GM18909 (cell line): Measurements from ENCODE around the gene ZNF621.
"Not testable (repeated sequence)": the region's sequence is repeated elsewhere in the genome, so short reads cannot be mapped to it uniquely, and the experiment has no call there.

Experiments used
- ATAC-seq: cut with Tn5 transposase; IDR thresholded peaks from one replicate; pipeline ENCODE4 v1.9.1; 2021; ENCODE audit warnings: mild to moderate bottlenecking; ENCODE audit not compliant: unreplicated experiment, poor library complexity

Gene ZNF621

DNA sequence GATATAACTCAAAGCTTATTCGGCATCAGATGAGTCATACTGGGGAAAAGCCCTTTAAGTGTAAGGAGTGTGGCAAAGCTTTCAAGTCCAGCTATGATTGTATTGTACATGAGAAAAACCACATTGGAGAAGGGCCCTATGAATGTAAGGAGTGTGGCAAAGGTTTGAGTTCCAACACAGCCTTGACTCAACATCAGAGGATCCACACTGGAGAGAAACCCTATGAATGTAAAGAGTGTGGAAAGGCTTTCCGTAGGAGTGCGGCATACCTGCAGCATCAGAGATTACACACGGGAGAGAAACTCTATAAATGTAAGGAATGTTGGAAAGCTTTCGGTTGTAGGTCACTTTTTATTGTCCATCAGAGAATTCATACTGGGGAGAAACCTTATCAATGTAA is 7.5 kb downstream of the ZNF621 start:
- ATAC-seq, result no peak

DNA sequence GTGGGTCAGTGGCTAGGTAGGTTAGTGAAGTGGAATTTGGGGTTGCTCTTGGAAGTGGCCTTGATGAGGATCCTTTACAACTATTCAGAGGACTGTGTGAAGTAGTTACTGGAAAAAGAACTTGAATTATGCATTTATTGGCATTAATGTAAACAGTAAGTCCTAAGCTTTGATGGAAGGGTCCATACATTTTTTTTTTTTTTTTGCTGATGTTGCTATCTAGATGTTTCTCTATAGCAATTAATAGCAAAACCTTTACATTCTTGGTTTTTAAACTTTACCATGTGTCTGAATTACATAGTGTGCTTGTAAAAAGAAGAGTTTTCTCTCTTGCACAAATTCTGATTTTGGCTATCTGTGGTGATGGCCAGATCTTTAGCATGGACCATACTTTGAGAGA is 9.5 kb downstream of the ZNF621 start:
- no peak for ATAC-seq

DNA sequence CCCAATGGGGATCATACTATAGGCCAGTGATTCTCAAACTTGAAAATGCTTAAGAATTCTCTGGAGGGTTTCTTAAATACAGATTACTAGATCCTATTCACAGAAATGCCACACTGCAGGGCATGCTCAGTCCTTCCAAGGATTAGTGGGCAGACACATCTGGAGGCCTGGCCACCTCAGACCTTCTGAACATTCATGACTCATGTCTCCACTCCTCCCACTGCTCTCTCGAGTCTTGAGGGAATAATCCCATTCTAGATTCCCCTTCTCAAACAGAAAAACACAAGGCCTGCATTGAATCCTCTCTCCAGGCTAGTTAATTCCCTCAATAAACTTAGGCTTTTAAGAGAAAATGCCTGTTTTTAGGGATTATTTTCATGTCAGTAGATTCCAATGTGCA is 22.1 kb downstream of the ZNF621 start:
- ATAC-seq, result no peak

DNA sequence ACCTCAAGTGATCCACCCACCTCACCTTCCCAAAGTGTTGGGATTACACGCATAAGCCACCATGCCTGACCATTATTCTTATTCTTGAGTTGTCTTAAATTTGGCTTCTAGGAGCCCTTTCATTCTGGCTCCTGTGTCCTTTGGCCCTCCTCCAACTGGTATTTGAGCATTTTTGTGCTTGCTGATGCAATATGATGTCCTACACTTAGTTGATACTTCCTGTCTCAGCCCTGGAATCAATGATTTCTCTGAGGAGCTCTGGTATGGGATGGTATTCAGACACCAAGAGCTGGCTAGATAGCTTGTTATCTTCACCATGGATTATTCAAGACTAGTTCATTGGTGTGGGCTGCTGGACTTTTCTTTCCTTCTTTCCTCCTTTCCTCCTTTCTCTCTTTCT is 25.4 kb downstream of the ZNF621 start:
- ATAC-seq, result no peak

DNA sequence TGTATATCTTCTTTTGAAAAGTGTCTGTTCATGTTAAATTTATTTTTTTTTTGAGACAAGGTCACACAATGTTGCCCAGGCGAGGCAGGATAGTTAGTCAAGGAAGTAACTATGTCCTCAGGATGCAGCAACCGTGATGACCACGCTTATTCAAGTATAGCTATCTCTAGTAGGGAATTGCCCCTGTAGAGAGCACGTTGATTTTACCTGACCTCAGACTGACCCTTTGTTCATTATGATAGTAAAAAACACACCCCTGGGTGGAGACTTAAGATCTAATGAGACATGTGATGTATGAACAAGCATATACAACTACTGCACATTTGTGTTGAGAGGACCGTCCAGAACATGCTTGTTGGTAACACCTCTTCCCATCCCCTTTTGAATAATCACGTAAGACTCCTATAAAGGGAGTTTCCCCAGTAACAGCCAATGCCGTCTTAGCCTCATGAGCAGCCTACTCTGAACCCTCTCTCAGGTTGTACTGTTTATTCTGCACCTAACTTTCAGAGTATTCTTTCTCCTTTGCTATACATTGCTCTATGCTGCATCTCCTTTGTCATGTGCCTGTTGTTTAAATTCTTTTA is 32.9 kb downstream of the ZNF621 start:
- ATAC-seq, result no peak

DNA sequence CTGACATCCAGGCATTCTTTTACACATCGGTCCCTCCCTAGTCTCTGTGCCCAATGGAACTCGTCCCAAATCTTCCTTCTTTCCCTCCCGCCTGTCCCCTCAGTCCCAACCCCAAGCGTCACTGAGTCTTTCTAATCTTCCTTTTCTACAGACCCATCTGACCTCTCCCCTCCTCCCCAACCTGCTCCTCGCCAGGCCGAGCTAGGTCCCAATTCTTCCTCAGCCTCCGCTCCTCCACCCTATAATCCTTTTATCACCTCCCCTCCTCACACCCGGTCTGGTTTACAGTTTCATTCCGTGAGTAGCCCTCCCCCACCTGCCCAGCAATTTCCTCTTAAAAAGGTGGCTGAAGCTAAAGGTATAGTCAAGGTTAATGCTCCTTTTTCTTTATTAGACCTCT is 37.7 kb downstream of the ZNF621 start:
- not testable (repeated sequence) for ATAC-seq

DNA sequence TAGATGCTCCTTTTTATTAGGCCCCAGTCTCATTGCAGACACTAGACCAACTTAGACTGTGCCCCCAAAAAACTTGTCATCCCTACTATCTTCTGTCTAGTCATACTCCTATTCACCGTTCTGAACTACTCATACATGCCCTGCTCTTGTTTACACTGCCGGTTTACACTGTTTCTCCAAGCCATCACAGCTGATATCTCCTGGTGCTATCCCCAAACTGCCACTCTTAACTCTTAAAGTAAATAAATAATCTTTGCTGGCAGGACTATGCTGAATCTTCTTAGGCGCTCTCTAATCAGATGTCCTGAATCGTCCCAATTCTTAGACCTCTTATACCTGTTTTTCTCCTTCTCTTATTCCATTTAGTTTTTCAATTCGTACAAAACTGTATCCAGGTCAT is 40.9 kb downstream of the ZNF621 start:
- ATAC-seq, result not testable (repeated sequence)

DNA sequence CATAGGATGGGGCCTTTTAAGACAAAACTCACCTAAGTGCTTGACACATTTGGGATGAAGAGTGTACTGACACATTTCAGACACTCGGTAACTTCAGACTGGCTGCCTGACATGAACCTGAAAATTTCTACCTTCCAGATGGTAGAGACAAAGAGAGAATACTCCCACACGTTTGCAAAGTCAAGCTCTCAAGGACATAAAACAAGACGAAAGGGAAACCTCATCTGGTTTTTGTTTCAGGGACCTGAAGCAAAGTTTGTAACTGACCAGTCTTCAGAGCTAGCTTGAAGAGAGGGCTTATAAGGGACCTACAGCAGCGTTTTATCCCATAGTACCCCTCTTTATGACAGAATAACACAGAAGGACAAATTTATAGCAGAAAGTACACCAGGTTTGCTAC is 41.9 kb downstream of the ZNF621 start:
- ATAC-seq, result no peak

DNA sequence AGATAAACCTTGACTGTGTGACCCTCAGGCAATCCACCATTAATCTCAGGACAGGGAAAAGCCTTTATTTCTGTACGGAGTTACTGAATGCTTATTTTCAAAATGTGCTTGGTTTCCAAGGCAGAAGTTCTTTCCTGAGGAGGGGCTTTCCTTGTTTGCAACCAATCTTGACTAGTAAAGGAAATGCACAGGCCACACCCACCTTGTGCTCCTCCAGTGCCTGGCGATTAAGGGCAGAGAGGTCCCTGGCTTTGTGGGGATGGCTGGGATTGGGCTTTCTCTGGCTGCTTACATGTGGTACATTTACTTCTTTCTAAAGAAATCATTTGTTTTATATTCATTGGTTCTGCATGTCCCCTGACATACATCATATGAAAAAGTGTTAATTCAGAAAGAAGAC is 47.8 kb downstream of the ZNF621 start:
- no peak for ATAC-seq

DNA sequence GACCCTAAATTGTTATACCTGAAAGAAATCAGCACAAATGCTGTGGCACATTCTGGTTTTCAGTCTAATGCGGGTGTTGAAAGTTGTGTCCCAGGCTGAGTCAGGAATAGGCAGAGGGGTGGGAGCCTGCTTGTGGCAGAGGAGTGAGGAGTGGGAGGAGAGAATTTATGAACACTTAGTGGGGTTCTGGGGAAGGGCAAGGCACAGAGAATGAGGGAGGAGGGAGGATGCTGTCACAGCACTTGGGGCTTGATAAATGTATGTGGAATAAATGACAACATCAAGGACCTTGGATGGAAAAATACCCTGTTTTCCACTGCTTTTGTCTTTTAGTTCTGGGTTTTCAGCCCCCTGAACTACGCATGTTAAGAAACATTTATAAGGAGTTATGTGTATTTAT is 49.3 kb downstream of the ZNF621 start:
- ATAC-seq, result no peak

DNA sequence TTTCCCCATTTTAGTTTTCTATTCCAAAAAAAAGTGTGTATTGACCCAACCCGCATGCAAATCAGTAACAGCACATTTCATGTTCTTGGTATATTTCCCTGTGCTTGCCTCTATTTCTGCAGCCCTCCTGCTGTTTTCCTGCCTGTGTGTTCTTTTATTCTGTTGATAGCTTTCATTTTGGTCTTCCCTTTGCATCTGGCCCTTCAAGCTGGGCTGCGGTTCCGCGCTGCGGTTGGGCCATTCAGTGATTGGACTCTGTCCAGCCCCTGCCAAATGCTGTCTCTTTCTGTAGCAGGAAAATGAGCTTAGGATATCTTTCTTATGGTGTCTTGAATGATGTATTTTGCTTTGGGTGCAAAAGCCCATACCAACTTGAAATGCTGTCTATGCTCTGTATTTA is 49.9 kb downstream of the ZNF621 start:
- no peak for ATAC-seq

DNA sequence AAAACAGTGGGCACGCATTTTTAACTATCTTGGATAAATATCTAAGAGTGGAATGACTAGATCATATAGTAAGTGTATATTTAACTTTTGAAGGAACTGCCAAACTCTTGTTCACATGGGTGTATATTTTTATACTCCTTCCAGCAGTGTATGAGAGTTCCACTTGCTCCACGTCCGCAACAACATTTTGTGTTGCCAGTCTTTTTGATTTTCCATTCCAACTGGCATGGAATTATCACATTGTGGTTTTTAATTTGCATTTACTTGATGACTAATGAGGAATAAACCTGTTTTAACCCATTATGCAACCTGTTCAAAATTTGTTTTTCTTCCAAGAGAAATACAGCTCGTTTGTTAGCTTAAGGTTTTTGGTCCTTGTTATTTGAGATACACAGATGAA is 51.6 kb downstream of the ZNF621 start:
- ATAC-seq, result no peak

DNA sequence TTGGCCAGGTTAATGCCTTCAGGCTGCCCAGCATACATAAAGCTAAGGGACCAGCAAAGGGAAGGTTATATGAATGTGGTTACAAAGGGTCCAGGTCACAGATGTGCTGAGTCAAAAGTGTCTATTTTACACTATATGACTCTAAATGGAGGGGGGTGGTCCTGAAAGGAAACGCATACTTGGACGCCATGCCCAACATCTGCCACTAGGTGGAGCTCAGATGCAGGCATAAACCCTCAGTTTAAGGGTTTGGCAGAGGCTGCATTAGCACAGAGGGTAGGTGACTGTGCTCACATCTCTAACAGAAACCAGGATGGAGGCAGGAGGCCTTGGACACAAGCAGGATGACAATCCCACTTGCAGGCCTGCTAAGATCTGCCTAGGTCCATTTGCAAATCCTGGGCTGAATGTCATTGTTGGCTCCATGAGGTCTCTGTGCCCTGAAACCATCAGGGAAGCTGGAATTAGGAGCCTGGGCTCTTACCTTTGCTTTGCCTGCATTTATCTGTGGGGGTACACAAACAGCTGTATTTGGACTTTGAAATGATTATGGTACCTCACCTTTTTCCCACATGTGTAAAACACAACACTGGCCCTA is 55.8 kb downstream of the ZNF621 start:
- ATAC-seq, result peak; percentile 69

DNA sequence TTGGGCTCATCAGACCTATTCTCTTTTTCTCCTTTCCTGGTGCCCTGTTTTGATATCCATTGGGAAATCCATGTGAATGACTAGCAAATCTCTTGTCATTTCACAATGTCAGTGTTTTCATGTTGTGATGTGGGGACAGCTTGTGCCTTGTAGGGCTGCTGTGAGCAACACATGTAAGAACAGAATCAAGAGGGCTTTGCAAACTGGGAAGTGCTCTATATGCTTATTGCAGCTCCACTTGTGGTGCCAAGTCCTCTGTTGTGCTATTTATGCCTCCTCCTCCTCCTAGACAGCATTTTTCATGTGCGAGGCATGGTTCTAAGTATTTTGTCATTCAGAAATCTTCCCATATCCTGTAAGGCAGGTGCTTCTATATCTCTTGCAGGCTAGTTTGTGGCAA is 56.4 kb downstream of the ZNF621 start:
- ATAC-seq, result no peak

DNA sequence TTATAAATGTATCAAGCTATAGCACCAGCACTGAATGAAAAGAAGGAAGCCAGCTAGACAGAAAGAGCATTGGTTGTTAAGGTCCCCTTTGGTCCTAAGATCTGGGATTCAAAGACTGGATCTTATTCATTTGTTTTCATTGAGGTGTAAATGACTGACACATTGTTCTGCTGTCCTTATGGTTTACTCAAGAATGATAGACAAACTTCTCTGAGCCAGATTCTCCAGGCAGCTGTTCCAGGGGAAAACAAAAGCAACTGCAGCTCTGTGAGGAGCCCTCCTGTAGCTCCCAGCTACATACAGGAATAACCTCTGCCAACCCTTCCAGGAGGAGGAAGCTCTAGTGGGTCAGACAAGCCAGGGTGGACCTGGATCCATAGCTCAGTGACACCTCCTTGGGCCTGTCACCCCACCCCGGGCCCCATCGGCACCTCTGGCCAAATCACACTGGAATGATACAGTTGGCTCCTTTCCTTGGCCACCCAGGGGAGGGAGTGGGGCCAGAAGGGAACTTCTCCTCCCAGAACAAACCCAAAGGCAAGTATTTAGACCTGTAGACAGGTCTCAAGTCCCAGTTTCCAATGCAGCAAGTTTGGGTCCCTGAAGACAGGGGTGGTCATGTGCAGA is 57.8 kb downstream of the ZNF621 start:
- no peak for ATAC-seq

DNA sequence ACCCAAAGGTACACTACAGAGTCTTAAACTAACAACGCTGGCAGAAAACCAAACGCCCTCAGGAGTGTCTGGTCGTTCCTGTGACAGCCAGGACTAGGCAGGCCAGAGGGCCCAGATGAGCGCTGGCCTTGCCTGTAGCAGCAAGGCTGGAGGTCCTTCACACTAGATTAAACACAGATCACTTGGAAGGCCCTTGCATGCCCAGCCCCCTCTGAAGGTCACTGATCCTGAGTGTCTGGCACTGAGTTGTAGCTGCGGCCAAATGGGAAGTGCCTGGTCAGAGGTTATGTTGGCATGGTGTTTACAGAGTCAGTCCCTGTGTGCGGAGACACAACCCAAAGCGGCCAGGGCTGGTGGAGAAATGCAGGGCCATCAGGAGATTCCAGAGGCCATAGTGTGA is 58.9 kb downstream of the ZNF621 start:
- ATAC-seq, result no peak

DNA sequence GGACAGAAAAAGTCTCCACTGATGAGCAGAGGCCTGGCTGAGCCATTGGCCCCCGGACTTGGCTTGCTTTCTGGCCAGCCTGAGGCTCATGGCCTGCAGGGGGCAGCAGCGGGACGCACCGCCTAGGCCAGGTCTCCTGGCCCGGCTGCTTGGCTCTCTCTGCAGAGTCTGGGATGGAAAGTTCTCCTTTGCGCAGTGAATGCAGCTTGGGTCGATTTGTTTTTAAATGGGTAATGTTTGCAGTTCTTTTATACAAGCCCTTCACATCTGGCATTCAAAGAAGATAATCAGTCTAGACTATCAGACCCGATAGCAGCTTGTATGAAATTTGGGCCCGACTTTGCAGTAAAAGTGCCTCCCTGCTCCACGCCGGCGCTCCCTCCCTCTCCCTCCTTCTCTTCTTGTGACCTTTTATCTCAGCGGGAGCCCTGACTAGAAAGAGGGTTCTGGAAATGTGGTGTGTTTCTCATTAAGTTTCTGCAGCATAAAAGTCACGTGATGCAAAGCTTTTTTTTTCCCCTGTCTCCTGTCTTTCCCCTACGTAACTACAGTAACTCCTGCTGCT is 59.9 kb downstream of the ZNF621 start:
- peak; percentile 66 for ATAC-seq

DNA sequence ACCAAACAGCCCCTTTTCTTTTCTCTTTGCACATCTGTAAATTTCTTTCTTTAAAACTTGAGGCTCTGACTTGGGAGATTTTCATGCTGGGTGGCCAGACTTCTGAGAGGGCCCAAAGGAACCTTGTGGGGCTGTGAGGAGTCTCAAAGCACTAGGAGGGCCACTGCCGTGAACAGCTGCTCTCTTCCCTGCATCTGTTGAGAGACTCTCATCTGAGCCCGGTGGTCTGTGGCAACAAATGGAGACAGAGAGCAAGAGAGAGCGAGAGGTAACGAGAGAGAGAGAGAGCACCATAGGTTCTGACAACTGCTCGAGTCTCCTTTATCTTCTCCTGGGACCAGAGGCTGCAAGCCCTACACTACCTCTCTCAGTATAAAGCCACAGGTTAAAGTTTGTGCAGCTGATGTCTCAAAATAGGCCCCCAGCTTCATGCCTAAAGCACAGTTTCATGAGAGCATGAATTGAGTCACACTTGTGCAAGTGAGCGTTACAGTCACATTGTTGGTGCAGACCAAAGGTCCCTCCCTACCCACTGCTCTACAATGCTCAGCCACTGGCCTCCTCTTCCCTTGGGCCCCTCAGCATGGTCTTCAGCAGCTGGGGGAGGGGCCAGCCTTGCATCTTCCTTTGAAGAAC is 60.7 kb downstream of the ZNF621 start:
- peak; percentile 62 for ATAC-seq

DNA sequence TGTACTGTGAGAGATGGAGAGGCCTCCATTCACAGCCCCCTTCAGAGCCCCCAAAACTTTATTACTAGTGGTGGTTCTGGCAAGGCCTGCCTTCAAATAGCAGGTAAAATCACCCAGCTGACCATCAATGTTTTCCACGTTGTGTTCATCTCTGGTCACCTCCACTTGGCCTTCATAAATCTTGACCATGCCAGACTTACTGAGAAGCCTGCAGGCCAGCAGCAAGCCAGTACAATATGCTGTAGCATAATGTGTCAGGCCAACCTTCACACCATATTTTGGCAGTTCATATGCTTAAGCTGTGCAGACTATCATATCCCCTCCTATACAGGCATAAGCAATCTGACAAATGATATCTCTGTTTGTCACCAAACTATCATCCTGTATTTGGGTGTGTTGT is 62.1 kb downstream of the ZNF621 start:
- no peak for ATAC-seq

DNA sequence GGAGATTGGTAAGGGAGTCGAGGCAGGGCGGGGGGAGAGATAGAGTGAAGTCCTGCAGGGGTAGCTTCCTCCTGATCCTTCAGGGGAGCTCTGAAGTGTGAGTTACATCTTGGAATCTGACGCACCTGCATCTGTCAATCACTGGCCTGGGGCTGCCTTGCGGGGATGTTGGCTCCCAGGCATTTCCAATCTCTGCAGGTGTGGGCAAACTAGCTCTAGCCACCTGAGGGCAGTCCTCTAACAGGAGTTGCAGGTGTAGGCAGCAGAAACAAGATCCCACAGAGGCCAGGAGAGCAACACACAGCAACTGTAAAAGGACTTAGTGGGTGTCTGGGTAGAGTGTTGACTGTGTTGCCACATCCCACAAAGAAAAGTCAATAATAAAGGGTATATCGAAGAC is 63.6 kb downstream of the ZNF621 start:
- no peak for ATAC-seq
